H1 (cell line): ENCODE results near the gene DCTN3. TPM values are rescaled to one million over a fixed set of nuclear protein-coding genes. Genes with fewer than 3 reads are reported as not detected.

Source experiments
- EZH2 ChIP-seq: fragments of 200-600 bp; sonication (generic); IDR thresholded peaks from 2 replicates; pipeline ENCODE4 v1.7.1; 2012; ENCODE audit warnings: low read depth, mild to moderate bottlenecking, moderate library complexity, low read length, inconsistent platforms; ENCODE audit not compliant: severe bottlenecking
- KDM5A ChIP-seq: fragments of 200-600 bp; IDR thresholded peaks from 2 replicates; pipeline ENCODE4 v1.7.1; 2012; ENCODE audit warnings: mild to moderate bottlenecking, low read length, inconsistent platforms, mixed read lengths
- SIN3A ChIP-seq, 2 experiments: IDR thresholded peaks in 1 of 2; conservative IDR thresholded peaks in 1 of 2; 2 replicates each; pipeline ENCODE4 v1.6.1; 2011 to 2012; ENCODE audit warnings: low read length in 2 of 2, improper control_type of control experiment in 1 of 2, low read depth in 1 of 2, mild to moderate bottlenecking in 1 of 2
- YY1 ChIP-seq: IDR thresholded peaks from 2 replicates; pipeline ENCODE4 v1.6.1; 2011; ENCODE audit warnings: low read depth, mild to moderate bottlenecking, low read length
- polyA plus RNA-seq, 7 experiments: library from polyadenylated mRNA; depleted of rRNA in 3 of 7; stranded (reverse) in 5 of 7; unstranded in 2 of 7; fragments of >200 nt in 5 of 7; fragments of 200-250 nt in 2 of 7; gene quantifications; 1 replicate in 5 of 7; 2 replicates in 1 of 7; 4 replicates in 1 of 7; pipeline versions ENCODE4 v1.2.1 to v1.2.3, GENCODE V29; 2011 to 2013; ENCODE audit warnings: missing spikeins in 2 of 7, mixed read lengths in 2 of 7
- total RNA-seq: library from RNA; stranded (reverse); fragmentation: NEBNext Ultra II Directional; extraction: Animal tissue kit (Norgen Biotek cat#: 25700); gene quantifications from 2 replicates; pipeline ENCODE4 v1.2.1, GENCODE V29; 2021

The DCTN3 gene
- total and polyA plus RNA-seq, 2 of the 8 experiments (the other 6 are each of a cell fraction or from before 2014, with no cell fraction given) = 25.6 to 39.2 TPM

DNA sequence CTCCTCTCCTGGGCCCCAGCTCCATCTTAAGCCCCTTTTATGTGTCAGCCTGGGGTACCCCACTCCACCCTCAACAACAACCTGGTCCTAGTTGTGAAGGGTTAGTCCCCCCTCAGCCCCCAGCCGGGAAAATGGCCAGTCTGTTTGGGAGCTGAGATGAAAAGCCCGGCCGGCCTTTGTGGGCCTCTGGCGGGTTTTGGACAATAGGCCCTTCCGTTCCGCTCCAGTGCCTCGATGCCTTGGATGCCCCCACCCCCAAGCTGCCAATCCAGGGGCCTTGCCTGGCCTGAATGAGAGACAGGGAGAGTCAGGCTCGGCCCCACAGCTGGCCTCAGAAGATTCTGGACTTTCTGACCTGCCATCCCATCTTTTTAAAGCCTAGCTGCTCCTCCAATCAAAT, 39.9 kb downstream of the DCTN3 start (continued):
- TF ChIP-seq SIN3A (conservative IDR thresholded peaks at IDR 0.05 in 1 of 2, IDR thresholded peaks at IDR 0.05 in 1 of 2; ENCODE audit: low read depth in 1 of 2, low read length in 2 of 2) (no peak), KDM5A (no peak), EZH2 (no peak), YY1 (no peak)
- TF ChIP-seq, all 59 proteins: peak for 0
